SK-N-SH (cell line): ENCODE measurements around the gene PDK4. TPM values are rescaled to one million over a fixed set of nuclear protein-coding genes. Genes with fewer than 3 reads are reported as not detected.

Experiments used
- CTCF ChIA-PET: fragments of 300-600, 350-600 bp; formaldehyde crosslinking; extraction: SDS; loops from one replicate; lab custom pipeline; 2021; lab: Yijun Ruan, JAX
- POLR2A ChIA-PET: fragments of 350-600 bp; sonication (Branson Sonifier 250); formaldehyde crosslinking; extraction: SDS; loops from one replicate; lab custom pipeline; 2020; ENCODE audit warnings: antibody characterized with exemption, inconsistent platforms; lab: Yijun Ruan, JAX
- DNase-seq: peaks from one replicate; pipeline ENCODE4 v3.0.0; 2012
- H2AFZ ChIP-seq: fragments of 200-600 bp; sonication (generic); 2 replicates; pipeline ENCODE4 v1.8.1; 2016; ENCODE audit warnings: antibody characterized with exemption, mild to moderate bottlenecking, low read depth
- H3F3A ChIP-seq: fragments of 200-600 bp; sonication (generic); replicated peaks from 2 replicates; pipeline ENCODE3; 2016; ENCODE audit warnings: antibody characterized with exemption, mild to moderate bottlenecking; ENCODE audit not compliant: insufficient read depth
- H3K27ac ChIP-seq, 2 experiments: fragments of 200-500 bp in 1 of 2; fragments of 200-600 bp in 1 of 2; sonication (Bioruptor generic) in 1 of 2; sonication (generic), shearing (Covaris generic) in 1 of 2; 2 replicates each; pipeline versions ENCODE4 v1.5.1 to v1.6.1; 2014 to 2016; ENCODE audit warnings: low read depth in 2 of 2, inconsistent platforms in 1 of 2, low read length in 1 of 2, mild to moderate bottlenecking in 1 of 2, mixed read lengths in 1 of 2
- H3K27me3 ChIP-seq: fragments of 200-600 bp; sonication (generic), shearing (Covaris generic); 2 replicates; pipeline ENCODE4 v1.6.1; 2016; ENCODE audit warnings: mixed run types; ENCODE audit not compliant: insufficient read depth
- H3K36me3 ChIP-seq, 2 experiments: fragments of 200-500 bp in 1 of 2; fragments of 200-600 bp in 1 of 2; sonication (Bioruptor generic) in 1 of 2; sonication (generic) in 1 of 2; replicated peaks in 1 of 2; 2 replicates each; pipeline versions ENCODE3 to v1.5.1; 2014 to 2016; ENCODE audit warnings: low read length in 1 of 2, mild to moderate bottlenecking in 1 of 2; ENCODE audit not compliant: insufficient read depth in 2 of 2, control insufficient read depth in 1 of 2
- H3K4me1 ChIP-seq, 2 experiments: fragments of 200-500 bp in 1 of 2; fragments of 200-600 bp in 1 of 2; sonication (Bioruptor generic) in 1 of 2; sonication (generic), shearing (Covaris generic) in 1 of 2; 2 replicates each; pipeline versions ENCODE4 v1.5.1 to v1.6.1; 2014 to 2016; ENCODE audit warnings: low read depth in 1 of 2, low read length in 1 of 2, mixed run types in 1 of 2; ENCODE audit not compliant: insufficient read depth in 2 of 2, control insufficient read depth in 1 of 2
- H3K4me2 ChIP-seq: fragments of 200-600 bp; sonication (generic), shearing (Covaris generic); 2 replicates; pipeline ENCODE4 v1.6.1; 2017; ENCODE audit warnings: mixed run types
- H3K4me3 ChIP-seq, 2 experiments: fragments of 200-500 bp in 1 of 2; fragments of 200-600 bp in 1 of 2; sonication (Bioruptor generic) in 1 of 2; sonication (generic), shearing (Covaris generic) in 1 of 2; 2 replicates each; pipeline versions ENCODE4 v1.5.1 to v1.8.1; 2014 to 2016; ENCODE audit warnings: low read depth in 2 of 2, inconsistent platforms in 1 of 2, low read length in 1 of 2, mild to moderate bottlenecking in 1 of 2, mixed read lengths in 1 of 2, moderate library complexity in 1 of 2
- H3K79me2 ChIP-seq: fragments of 200-600 bp; sonication (generic); 2 replicates; pipeline ENCODE4 v1.8.1; 2017; ENCODE audit warnings: mild to moderate bottlenecking; ENCODE audit not compliant: insufficient read depth
- H3K9ac ChIP-seq: fragments of 200-600 bp; sonication (generic); 2 replicates; pipeline ENCODE4 v1.6.1; 2017; ENCODE audit warnings: mixed run types
- H3K9me2 ChIP-seq: fragments of 200-600 bp; sonication (generic); 2 replicates; pipeline ENCODE4 v1.6.1; 2017; ENCODE audit warnings: mixed run types
- H3K9me3 ChIP-seq: fragments of 200-600 bp; sonication (generic); 2 replicates; pipeline ENCODE4 v1.6.1; 2017; ENCODE audit warnings: mixed run types, mild to moderate bottlenecking, moderate library complexity
- H4K20me1 ChIP-seq: fragments of 200-600 bp; sonication (generic); 2 replicates; pipeline ENCODE4 v1.6.1; 2017; ENCODE audit warnings: mild to moderate bottlenecking, mixed run types; ENCODE audit not compliant: insufficient read depth
- CHD2 ChIP-seq: fragments of 150-350 bp; IDR thresholded peaks from 2 replicates; pipeline ENCODE4 v1.6.1; 2018; ENCODE audit warnings: low read length; ENCODE audit not compliant: partially characterized antibody
- ELF1 ChIP-seq: IDR thresholded peaks from 2 replicates; pipeline ENCODE4 v1.4.0; 2012
- EP300 ChIP-seq, 2 experiments: IDR thresholded peaks; 2 replicates each; pipeline versions ENCODE4 v1.4.0 to v1.6.1; 2012; ENCODE audit warnings: borderline replicate concordance in 1 of 2, low read depth in 1 of 2, low read length in 1 of 2
- FOXJ3 ChIP-seq: sonication (generic); formaldehyde crosslinking; IDR thresholded peaks from 2 replicates; pipeline ENCODE4 v1.5.1; 2020; ENCODE audit warnings: mild to moderate bottlenecking, missing genetic modification reagents
- FOXM1 ChIP-seq: IDR thresholded peaks from 2 replicates; pipeline ENCODE4 v1.4.0; 2012; ENCODE audit warnings: low read depth, mild to moderate bottlenecking
- GABPA ChIP-seq: IDR thresholded peaks from 2 replicates; pipeline ENCODE4 v1.4.0; 2012; ENCODE audit warnings: low read depth, mild to moderate bottlenecking
- GATA2 ChIP-seq: sonication (generic); formaldehyde crosslinking; IDR thresholded peaks from 2 replicates; pipeline ENCODE4 v1.5.0; 2020; ENCODE audit warnings: mild to moderate bottlenecking, missing genetic modification reagents
- MXI1 ChIP-seq: IDR thresholded peaks from 2 replicates; pipeline ENCODE4 v1.6.1; 2012; ENCODE audit warnings: mild to moderate bottlenecking, low read depth, low read length, improper control_type of control experiment
- NFIC ChIP-seq: IDR thresholded peaks from 2 replicates; pipeline ENCODE4 v1.4.0; 2012; ENCODE audit warnings: borderline replicate concordance
- NRF1 ChIP-seq: IDR thresholded peaks from 2 replicates; pipeline ENCODE4 v1.6.1; 2012; ENCODE audit warnings: low read depth, mild to moderate bottlenecking, low read length
- RXRA ChIP-seq: IDR thresholded peaks from 2 replicates; pipeline ENCODE4 v1.4.0; 2012; ENCODE audit warnings: low read depth, mild to moderate bottlenecking, borderline replicate concordance
- SIN3A ChIP-seq: IDR thresholded peaks from 2 replicates; pipeline ENCODE4 v1.6.1; 2012; ENCODE audit warnings: low read depth, mild to moderate bottlenecking, low read length, moderate library complexity, borderline replicate concordance
- TCF12 ChIP-seq: IDR thresholded peaks from 2 replicates; pipeline ENCODE4 v1.4.0; 2012
- TEAD4 ChIP-seq: IDR thresholded peaks from 2 replicates; pipeline ENCODE4 v1.4.0; 2012; ENCODE audit warnings: mild to moderate bottlenecking, borderline replicate concordance; ENCODE audit not compliant: insufficient read depth
- YY1 ChIP-seq: IDR thresholded peaks from 2 replicates; pipeline ENCODE4 v1.4.0; 2012; ENCODE audit warnings: low read depth, mild to moderate bottlenecking
- WGBS: methylation state at CpG from one replicate; pipeline ENCODE4 v1.1.6; 2017; ENCODE audit warnings: low lambda C conversion rate; 5-methylcytosine and 5-hydroxymethylcytosine counted together
- polyA plus RNA-seq, 3 experiments: library from polyadenylated mRNA; depleted of rRNA; stranded (reverse); fragments of >200 nt; gene quantifications; 2 replicates each; pipeline ENCODE4 v1.2.3, GENCODE V29; 2012
- TF ChIP-seq, protein P1 (sequence below): IDR thresholded peaks from 2 replicates; pipeline ENCODE4 v1.4.0; 2012; ENCODE audit warnings: low read depth, borderline replicate concordance
- TF ChIP-seq, protein P2 (sequence below): IDR thresholded peaks from 2 replicates; pipeline ENCODE4 v1.4.0; 2012; ENCODE audit warnings: low read depth, borderline replicate concordance
- TF ChIP-seq, protein P3 (sequence below): IDR thresholded peaks from 2 replicates; pipeline ENCODE4 v1.4.0; 2012; ENCODE audit warnings: low read depth
- TF ChIP-seq, protein P4 (sequence below): fragments of 150-350 bp; IDR thresholded peaks from 2 replicates; pipeline ENCODE4 v1.6.1; 2016; ENCODE audit warnings: mild to moderate bottlenecking, low read depth, low read length
- TF ChIP-seq, protein P5 (sequence below): fragments of 150-350 bp; IDR thresholded peaks from 2 replicates; pipeline ENCODE4 v1.6.1; 2017; ENCODE audit warnings: antibody characterized with exemption, low read length, low read depth, borderline replicate concordance
- TF ChIP-seq, protein P6 (sequence below): IDR thresholded peaks from 2 replicates; pipeline ENCODE4; 2012

The PDK4 gene
- polyA plus RNA-seq, 1 of the 3 experiments (the other 2 are of a cell fraction) = 0.13 TPM

DNA sequence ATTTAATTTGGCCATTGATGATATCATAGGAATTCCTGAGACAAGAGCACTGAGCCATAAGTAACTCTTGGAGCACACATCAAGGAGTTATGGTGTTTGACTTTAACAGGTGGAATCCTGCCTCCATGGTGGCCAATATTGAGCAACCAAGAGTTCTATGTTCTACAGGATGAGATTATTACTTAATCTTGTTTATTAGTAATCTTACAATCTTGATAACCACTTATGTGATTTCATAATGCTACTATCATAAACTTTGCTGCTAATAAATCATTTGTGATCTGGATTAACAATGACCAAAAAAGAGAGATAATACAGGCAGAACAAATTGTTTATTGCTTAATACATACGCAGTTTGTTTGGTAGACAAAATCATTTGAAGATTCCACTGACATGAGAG is 27.5 kb upstream of the PDK4 start:
- POLR2A ChIA-PET = no interaction called here
- CTCF ChIA-PET = interaction anchor here (2.2 kb wide), 1 partner anchor 11 kb away, joined by 7 read pairs; no protein-coding TSS in a partner anchor
- no peak overlapping the region for H3K27ac ChIP-seq
- no peaks in the 10 kb centered on the region for H3K79me2 ChIP-seq
- H2AFZ ChIP-seq = no peak overlapping the region
- H3F3A ChIP-seq = no peaks in the 10 kb centered on the region
- H3K9me2 ChIP-seq = no peaks in the 10 kb centered on the region
- no peaks in the 10 kb centered on the region for H3K4me1 ChIP-seq
- no peaks in the 10 kb centered on the region for H3K9me3 ChIP-seq
- no peak for DNase-seq
- H3K27me3 ChIP-seq = peaks cover 16% of the 10 kb centered on the region; the same call in 1 of the 2 replicates
- no peak overlapping the region for H3K9ac ChIP-seq
- TF ChIP-seq RXRA (no peak), MXI1 (no peak), FOXJ3 (no peak), CHD2 (no peak), NRF1 (no peak), EP300 (IDR thresholded peaks at IDR 0.05; ENCODE audit: borderline replicate concordance in 1 of 2, low read depth in 1 of 2, low read length in 1 of 2) (no peak)
- TF ChIP-seq, protein P1, sequence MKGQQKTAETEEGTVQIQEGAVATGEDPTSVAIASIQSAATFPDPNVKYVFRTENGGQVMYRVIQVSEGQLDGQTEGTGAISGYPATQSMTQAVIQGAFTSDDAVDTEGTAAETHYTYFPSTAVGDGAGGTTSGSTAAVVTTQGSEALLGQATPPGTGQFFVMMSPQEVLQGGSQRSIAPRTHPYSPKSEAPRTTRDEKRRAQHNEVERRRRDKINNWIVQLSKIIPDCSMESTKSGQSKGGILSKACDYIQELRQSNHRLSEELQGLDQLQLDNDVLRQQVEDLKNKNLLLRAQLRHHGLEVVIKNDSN = no peak
- TF ChIP-seq, protein P2, sequence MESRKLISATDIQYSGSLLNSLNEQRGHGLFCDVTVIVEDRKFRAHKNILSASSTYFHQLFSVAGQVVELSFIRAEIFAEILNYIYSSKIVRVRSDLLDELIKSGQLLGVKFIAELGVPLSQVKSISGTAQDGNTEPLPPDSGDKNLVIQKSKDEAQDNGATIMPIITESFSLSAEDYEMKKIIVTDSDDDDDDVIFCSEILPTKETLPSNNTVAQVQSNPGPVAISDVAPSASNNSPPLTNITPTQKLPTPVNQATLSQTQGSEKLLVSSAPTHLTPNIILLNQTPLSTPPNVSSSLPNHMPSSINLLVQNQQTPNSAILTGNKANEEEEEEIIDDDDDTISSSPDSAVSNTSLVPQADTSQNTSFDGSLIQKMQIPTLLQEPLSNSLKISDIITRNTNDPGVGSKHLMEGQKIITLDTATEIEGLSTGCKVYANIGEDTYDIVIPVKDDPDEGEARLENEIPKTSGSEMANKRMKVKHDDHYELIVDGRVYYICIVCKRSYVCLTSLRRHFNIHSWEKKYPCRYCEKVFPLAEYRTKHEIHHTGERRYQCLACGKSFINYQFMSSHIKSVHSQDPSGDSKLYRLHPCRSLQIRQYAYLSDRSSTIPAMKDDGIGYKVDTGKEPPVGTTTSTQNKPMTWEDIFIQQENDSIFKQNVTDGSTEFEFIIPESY = no peak
- WGBS = 4% methylated on average over 1 of the region's 1 CpG
- no peak overlapping the region for H3K4me3 ChIP-seq
- no peaks in the 10 kb centered on the region for H4K20me1 ChIP-seq
- no peak overlapping the region for H3K4me2 ChIP-seq
- no peaks in the 10 kb centered on the region for H3K36me3 ChIP-seq

DNA sequence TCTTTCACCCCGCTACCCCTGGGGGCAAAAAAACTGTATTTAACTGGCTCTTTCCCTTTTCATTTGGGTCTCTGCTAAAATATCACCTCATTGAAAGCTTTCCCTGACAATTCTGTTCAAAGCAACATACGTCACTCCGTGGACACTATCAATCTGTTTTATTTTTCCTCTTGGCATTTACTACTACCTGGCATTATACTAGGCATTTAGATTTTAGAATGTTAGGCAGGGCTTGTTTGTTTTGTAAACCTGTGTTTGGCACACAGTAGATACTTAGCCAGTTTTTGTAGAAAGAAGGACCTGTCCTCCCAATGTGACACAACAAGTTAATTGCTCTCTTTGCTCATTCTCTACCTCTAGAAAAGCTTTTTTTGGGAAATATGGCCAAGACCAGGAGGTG is 26.5 kb upstream of the PDK4 start:
- no peak overlapping the region for H3K27ac ChIP-seq
- no peaks in the 10 kb centered on the region for H3K9me3 ChIP-seq
- no peaks in the 10 kb centered on the region for H4K20me1 ChIP-seq
- 13% methylated on average over 3 of the region's 3 CpGs for WGBS
- no peak overlapping the region for H2AFZ ChIP-seq
- no peak for DNase-seq
- no peaks in the 10 kb centered on the region for H3K9me2 ChIP-seq
- H3K4me1 ChIP-seq = no peaks in the 10 kb centered on the region
- no peaks in the 10 kb centered on the region for H3K79me2 ChIP-seq
- H3K36me3 ChIP-seq = no peaks in the 10 kb centered on the region
- no peak overlapping the region for H3K4me3 ChIP-seq
- POLR2A ChIA-PET = no interaction called here
- H3F3A ChIP-seq = no peaks in the 10 kb centered on the region
- H3K4me2 ChIP-seq = no peak overlapping the region
- CTCF ChIA-PET = interaction anchor here (1.2 to 1.3 kb wide), 2 partner anchors 64 to 112 kb away, joined by 3 to 8 read pairs; no protein-coding TSS in a partner anchor
- H3K9ac ChIP-seq = no peak overlapping the region
- peaks cover 16% of the 10 kb centered on the region; the same call in 1 of the 2 replicates for H3K27me3 ChIP-seq
- TF ChIP-seq, protein P3, sequence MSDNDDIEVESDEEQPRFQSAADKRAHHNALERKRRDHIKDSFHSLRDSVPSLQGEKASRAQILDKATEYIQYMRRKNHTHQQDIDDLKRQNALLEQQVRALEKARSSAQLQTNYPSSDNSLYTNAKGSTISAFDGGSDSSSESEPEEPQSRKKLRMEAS = no peak
- TF ChIP-seq, protein P1 = no peak
- TF ChIP-seq TCF12 (no peak), TEAD4 (no peak), FOXM1 (no peak), CHD2 (no peak), YY1 (no peak), SIN3A (no peak), FOXJ3 (no peak), MXI1 (no peak), GATA2 (CRISPR knock-in tag) (no peak), GABPA (no peak), NFIC (no peak), ELF1 (no peak)
- TF ChIP-seq, protein P4, sequence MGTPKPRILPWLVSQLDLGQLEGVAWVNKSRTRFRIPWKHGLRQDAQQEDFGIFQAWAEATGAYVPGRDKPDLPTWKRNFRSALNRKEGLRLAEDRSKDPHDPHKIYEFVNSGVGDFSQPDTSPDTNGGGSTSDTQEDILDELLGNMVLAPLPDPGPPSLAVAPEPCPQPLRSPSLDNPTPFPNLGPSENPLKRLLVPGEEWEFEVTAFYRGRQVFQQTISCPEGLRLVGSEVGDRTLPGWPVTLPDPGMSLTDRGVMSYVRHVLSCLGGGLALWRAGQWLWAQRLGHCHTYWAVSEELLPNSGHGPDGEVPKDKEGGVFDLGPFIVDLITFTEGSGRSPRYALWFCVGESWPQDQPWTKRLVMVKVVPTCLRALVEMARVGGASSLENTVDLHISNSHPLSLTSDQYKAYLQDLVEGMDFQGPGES = no peak
- TF ChIP-seq, protein P5, sequence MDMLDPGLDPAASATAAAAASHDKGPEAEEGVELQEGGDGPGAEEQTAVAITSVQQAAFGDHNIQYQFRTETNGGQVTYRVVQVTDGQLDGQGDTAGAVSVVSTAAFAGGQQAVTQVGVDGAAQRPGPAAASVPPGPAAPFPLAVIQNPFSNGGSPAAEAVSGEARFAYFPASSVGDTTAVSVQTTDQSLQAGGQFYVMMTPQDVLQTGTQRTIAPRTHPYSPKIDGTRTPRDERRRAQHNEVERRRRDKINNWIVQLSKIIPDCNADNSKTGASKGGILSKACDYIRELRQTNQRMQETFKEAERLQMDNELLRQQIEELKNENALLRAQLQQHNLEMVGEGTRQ = no peak
- TF ChIP-seq, protein P6, sequence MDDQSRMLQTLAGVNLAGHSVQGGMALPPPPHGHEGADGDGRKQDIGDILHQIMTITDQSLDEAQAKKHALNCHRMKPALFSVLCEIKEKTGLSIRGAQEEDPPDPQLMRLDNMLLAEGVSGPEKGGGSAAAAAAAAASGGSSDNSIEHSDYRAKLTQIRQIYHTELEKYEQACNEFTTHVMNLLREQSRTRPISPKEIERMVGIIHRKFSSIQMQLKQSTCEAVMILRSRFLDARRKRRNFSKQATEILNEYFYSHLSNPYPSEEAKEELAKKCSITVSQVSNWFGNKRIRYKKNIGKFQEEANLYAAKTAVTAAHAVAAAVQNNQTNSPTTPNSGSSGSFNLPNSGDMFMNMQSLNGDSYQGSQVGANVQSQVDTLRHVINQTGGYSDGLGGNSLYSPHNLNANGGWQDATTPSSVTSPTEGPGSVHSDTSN = no peak
